Calu3 (cell line): ENCODE results near the gene NCSTN. TPM values are rescaled to one million over a fixed set of nuclear protein-coding genes. Genes with fewer than 3 reads are reported as not detected.

Experiments used
- BruUV-seq: library from RNA; stranded (reverse); fragments of 400-500 nt; replicated peaks from 2 replicates; lab custom pipeline; 2021; lab: Mats Ljungman, UMichigan
- CTCF ChIA-PET: fragments of 300-600 bp; sonication (Branson Sonifier 250); formaldehyde crosslinking; loops from one replicate; lab custom pipeline; 2022; ENCODE audit warnings: antibody characterized with exemption; lab: Charles Lee
- DNase-seq: peaks from one replicate; pipeline ENCODE4 v3.0.0; 2022
- H3K27ac Mint-ChIP-seq: one replicate; pipeline ENCODE4 v1.8.0; 2022; ENCODE audit warnings: mixed read lengths; ENCODE audit not compliant: unreplicated experiment
- H3K27me3 Mint-ChIP-seq: one replicate; pipeline ENCODE4 v1.8.0; 2022; ENCODE audit warnings: mixed read lengths; ENCODE audit not compliant: unreplicated experiment
- H3K36me3 Mint-ChIP-seq: one replicate; pipeline ENCODE4 v1.8.0; 2022; ENCODE audit warnings: mild to moderate bottlenecking, moderate library complexity, mixed read lengths; ENCODE audit not compliant: insufficient read depth, unreplicated experiment
- H3K4me1 Mint-ChIP-seq: one replicate; pipeline ENCODE4 v1.8.0; 2022; ENCODE audit warnings: mild to moderate bottlenecking, low read depth, mixed read lengths; ENCODE audit not compliant: unreplicated experiment
- H3K4me3 Mint-ChIP-seq: one replicate; pipeline ENCODE4 v1.8.0; 2022; ENCODE audit warnings: mild to moderate bottlenecking, low read depth, moderate library complexity, mixed read lengths; ENCODE audit not compliant: unreplicated experiment
- H3K9me3 Mint-ChIP-seq: one replicate; pipeline ENCODE4 v1.8.0; 2022; ENCODE audit warnings: low read depth, mixed read lengths; ENCODE audit not compliant: unreplicated experiment
- intact Hi-C: fragments of 100-400 bp; cut with micrococcal nuclease; formaldehyde crosslinking; loops from one replicate; pipeline ENCODE4 v1.10.0; 2022; ENCODE audit not compliant: unreplicated experiment
- total RNA-seq: library from RNA; stranded (reverse); gene quantifications from 2 replicates; pipeline ENCODE4 v1.2.3, GENCODE V29; 2022
- TF ChIP-seq, protein P1 (sequence below): fragments of 200-600 bp; IDR thresholded peaks from one replicate; pipeline ENCODE4 v1.8.0; 2022; ENCODE audit warnings: antibody characterized with exemption; ENCODE audit not compliant: unreplicated experiment

NCSTN gene
- total RNA-seq, 1 experiment from 2014 or later: 135 TPM

DNA sequence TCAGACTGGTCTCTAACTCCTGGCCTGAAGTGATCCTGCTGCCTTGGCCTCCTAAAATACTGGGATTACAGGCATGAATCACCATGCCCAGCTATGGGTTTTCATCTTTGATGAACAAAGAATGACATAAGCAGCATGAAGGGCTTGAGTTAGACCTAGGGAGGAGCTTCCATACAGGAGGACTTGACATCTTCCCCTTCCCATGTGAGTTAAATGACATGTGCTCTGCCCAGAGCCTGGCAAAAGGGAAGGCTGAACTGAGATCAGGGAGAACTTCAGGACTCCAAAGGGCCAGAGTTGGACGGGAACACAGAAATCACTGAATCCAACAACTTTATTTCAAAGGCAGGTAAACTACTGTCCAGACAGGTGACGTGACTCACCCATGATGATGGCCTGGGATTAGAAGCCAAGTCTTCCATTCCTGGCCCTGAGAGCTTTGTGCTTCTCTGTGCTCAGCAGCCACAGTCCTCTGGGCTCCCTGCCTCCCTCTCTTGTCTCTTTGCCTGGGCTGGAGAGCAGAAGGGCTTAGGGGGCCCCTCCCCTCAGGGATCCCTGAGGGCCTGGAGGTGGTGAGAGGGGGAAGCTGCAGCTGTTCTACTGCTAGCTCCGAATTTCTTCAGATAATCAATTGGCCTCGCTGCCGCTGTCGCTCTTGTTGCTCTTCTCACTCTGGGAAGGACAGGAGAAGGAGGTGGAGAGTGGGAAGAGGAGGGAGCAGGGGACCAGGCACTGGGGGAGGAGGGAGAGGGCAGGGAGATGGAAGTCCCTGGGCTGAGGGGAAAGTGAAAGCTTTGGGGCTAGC lies 31.3 kb downstream of the NCSTN start:
- peaks cover 14% of the 10 kb centered on the region for H3K27me3 Mint-ChIP-seq

GRCh38 chr1:160375788-160376524 lies 32.8 kb downstream of the NCSTN start:
- H3K36me3 Mint-ChIP-seq: peaks cover 14% of the 10 kb centered on the region
- no TSS peak for BruUV-seq
- peak; percentile 14 for DNase-seq
- H3K27ac Mint-ChIP-seq: peak overlapping the region; percentile 32
- TF ChIP-seq, protein P1, sequence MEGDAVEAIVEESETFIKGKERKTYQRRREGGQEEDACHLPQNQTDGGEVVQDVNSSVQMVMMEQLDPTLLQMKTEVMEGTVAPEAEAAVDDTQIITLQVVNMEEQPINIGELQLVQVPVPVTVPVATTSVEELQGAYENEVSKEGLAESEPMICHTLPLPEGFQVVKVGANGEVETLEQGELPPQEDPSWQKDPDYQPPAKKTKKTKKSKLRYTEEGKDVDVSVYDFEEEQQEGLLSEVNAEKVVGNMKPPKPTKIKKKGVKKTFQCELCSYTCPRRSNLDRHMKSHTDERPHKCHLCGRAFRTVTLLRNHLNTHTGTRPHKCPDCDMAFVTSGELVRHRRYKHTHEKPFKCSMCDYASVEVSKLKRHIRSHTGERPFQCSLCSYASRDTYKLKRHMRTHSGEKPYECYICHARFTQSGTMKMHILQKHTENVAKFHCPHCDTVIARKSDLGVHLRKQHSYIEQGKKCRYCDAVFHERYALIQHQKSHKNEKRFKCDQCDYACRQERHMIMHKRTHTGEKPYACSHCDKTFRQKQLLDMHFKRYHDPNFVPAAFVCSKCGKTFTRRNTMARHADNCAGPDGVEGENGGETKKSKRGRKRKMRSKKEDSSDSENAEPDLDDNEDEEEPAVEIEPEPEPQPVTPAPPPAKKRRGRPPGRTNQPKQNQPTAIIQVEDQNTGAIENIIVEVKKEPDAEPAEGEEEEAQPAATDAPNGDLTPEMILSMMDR: no peak
- intact Hi-C loops: loop anchor here (1.0 to 10.0 kb wide), 6 partner anchors 22 to 431 kb away; partner anchors contain the start of gene IGSF9
- CTCF ChIA-PET: interaction anchor here (0.5 to 2.7 kb wide), 22 partner anchors 9 to 430 kb away, joined by 3 to 18 read pairs (median 4); partner anchors contain the start of genes DCAF8, IGSF8, IGSF9 and NHLH1
- H3K27me3 Mint-ChIP-seq: peaks cover 24% of the 10 kb centered on the region
- no peak overlapping the region for H3K4me3 Mint-ChIP-seq
- H3K9me3 Mint-ChIP-seq: no peaks in the 10 kb centered on the region
- H3K4me1 Mint-ChIP-seq: peaks cover 17% of the 10 kb centered on the region

More for the DNA sequence above, 31.3 kb downstream of the NCSTN start:
- H3K9me3 Mint-ChIP-seq: no peaks in the 10 kb centered on the region
- TF ChIP-seq, protein P1: no peak
- peaks cover 14% of the 10 kb centered on the region for H3K36me3 Mint-ChIP-seq
- no peak overlapping the region for H3K27ac Mint-ChIP-seq
- intact Hi-C loops: loop anchor here (5.0 to 10.0 kb wide), 2 partner anchors 82 to 430 kb away; partner anchors contain the start of gene IGSF9
- H3K4me1 Mint-ChIP-seq: peaks cover 17% of the 10 kb centered on the region
- BruUV-seq: no TSS peak
- H3K4me3 Mint-ChIP-seq: no peak overlapping the region
- no peak for DNase-seq
- CTCF ChIA-PET: interaction anchor here (0.5 to 1.1 kb wide), 4 partner anchors 20 to 429 kb away, joined by 3 read pairs; partner anchors contain the start of gene IGSF9

GRCh38 chr1:160376525-160377131 lies 33.4 kb downstream of the NCSTN start:
- peaks cover 17% of the 10 kb centered on the region for H3K4me1 Mint-ChIP-seq
- no peak overlapping the region for H3K27ac Mint-ChIP-seq
- DNase-seq: peak; percentile 55
- H3K36me3 Mint-ChIP-seq: peaks cover 10% of the 10 kb centered on the region
- peaks cover 24% of the 10 kb centered on the region for H3K27me3 Mint-ChIP-seq
- TF ChIP-seq, protein P1: peak; percentile 79
- intact Hi-C loops: loop anchor here (1.0 to 10.0 kb wide), 6 partner anchors 22 to 432 kb away; partner anchors contain the start of gene IGSF9
- no peaks in the 10 kb centered on the region for H3K9me3 Mint-ChIP-seq
- CTCF ChIA-PET: interaction anchor here (0.6 to 2.7 kb wide), 20 partner anchors 10 to 291 kb away, joined by 3 to 18 read pairs (median 4); partner anchors contain the start of genes DCAF8, IGSF8, NHLH1 and PEX19
- H3K4me3 Mint-ChIP-seq: no peak overlapping the region
- BruUV-seq: no TSS peak
